Upper lobe of left lung (tissue), 6 donors: ENCODE measurements around the gene ST6GALNAC3. TPM values are rescaled to one million over a fixed set of nuclear protein-coding genes. Genes with fewer than 3 reads are reported as not detected.

Source experiments
- ATAC-seq, 2 donors: fragments of 200-7000 bp; cut with Tn5 transposase; one replicate each; pipeline ENCODE4 v1.9.1; 2022; ENCODE audit warnings: mild to moderate bottlenecking in 2 of 2, moderate library complexity in 2 of 2; ENCODE audit not compliant: low FRiP score in 2 of 2
- DNase-seq, 2 donors: peaks; one replicate each; pipeline ENCODE4 v3.0.0-alpha.2; 2019 to 2020
- H3K27ac ChIP-seq, 4 donors: fragments of 200-600 bp; sonication (generic); one replicate each; pipeline ENCODE4 v1.5.1; 2016 to 2019
- H3K27me3 ChIP-seq, 4 donors: fragments of 200-600 bp; sonication (generic); one replicate each; pipeline ENCODE4 v1.5.1; 2017 to 2019
- H3K36me3 ChIP-seq, 4 donors: fragments of 200-600 bp; sonication (generic); one replicate each; pipeline ENCODE4 v1.5.1; 2016 to 2019
- H3K4me1 ChIP-seq, 4 donors: fragments of 200-600 bp; sonication (generic); one replicate each; pipeline ENCODE4 v1.5.1; 2018 to 2019
- H3K4me3 ChIP-seq, 4 donors: fragments of 200-600 bp; sonication (generic); one replicate each; pipeline ENCODE4 v1.5.1; 2017 to 2019; ENCODE audit warnings: mild to moderate bottlenecking in 2 of 4, moderate library complexity in 1 of 4
- H3K9me3 ChIP-seq, 4 donors: fragments of 200-600 bp; sonication (generic); one replicate each; pipeline ENCODE4 v1.5.1; 2018 to 2019
- EP300 ChIP-seq, 4 donors: sonication (generic); formaldehyde crosslinking; IDR thresholded peaks; one replicate each; pipeline ENCODE4 v1.5.1; 2017; ENCODE audit warnings: antibody characterized with exemption in 4 of 4, control low read depth in 2 of 4
- POLR2A ChIP-seq, 4 donors: fragments of 450-650 bp; IDR thresholded peaks; one replicate each; pipeline ENCODE4 v1.5.1; 2016 to 2017; ENCODE audit warnings: antibody characterized with exemption in 4 of 4, mild to moderate bottlenecking in 2 of 4
- POLR2AphosphoS5 ChIP-seq, 2 donors: sonication (generic); formaldehyde crosslinking; IDR thresholded peaks; one replicate each; pipeline ENCODE4 v1.5.1; 2017; ENCODE audit warnings: antibody characterized with exemption in 2 of 2
- whole genome bisulfite sequencing, 2 donors: methylation state at CpG; one replicate each; pipeline ENCODE4 v1.1.5; 2017 to 2018; 5-methylcytosine and 5-hydroxymethylcytosine counted together
- total RNA-seq, 6 donors: library from RNA; depleted of rRNA in 4 of 6; stranded (reverse); fragments of >200 nt in 4 of 6; gene quantifications; one replicate each; pipeline versions ENCODE4 v1.1.0 to v1.2.1, GENCODE V29; 2016 to 2021
- TF ChIP-seq, protein P1 (sequence below), 6 experiments: fragments of 450-650 bp in 4 of 6; fragments of 200-600 bp in 2 of 6; sonication (generic) in 2 of 6; IDR thresholded peaks; one replicate each; pipeline ENCODE4 v1.5.1; 2016 to 2019; ENCODE audit warnings: antibody characterized with exemption in 6 of 6
- donor health status: DM: no; HTN: no; CAD: no; lungs with moderate emphysema.
- donor health status: DM: no; HTN: yes; CAD: no; lungs with severe emphysema.

Gene ST6GALNAC3
- total RNA-seq, 6 donors from 2014 or later = 5.8 to 13.1 (median 11.3) TPM

- no peaks in the 10 kb centered on the region for H3K36me3 ChIP-seq
- DNase-seq (no peak), ATAC-seq (no peak)
- H3K9me3 ChIP-seq = no peaks in the 10 kb centered on the region
- no peaks in the 10 kb centered on the region for H3K4me1 ChIP-seq
- H3K27me3 ChIP-seq = no peaks in the 10 kb centered on the region
- TF ChIP-seq, protein P1, sequence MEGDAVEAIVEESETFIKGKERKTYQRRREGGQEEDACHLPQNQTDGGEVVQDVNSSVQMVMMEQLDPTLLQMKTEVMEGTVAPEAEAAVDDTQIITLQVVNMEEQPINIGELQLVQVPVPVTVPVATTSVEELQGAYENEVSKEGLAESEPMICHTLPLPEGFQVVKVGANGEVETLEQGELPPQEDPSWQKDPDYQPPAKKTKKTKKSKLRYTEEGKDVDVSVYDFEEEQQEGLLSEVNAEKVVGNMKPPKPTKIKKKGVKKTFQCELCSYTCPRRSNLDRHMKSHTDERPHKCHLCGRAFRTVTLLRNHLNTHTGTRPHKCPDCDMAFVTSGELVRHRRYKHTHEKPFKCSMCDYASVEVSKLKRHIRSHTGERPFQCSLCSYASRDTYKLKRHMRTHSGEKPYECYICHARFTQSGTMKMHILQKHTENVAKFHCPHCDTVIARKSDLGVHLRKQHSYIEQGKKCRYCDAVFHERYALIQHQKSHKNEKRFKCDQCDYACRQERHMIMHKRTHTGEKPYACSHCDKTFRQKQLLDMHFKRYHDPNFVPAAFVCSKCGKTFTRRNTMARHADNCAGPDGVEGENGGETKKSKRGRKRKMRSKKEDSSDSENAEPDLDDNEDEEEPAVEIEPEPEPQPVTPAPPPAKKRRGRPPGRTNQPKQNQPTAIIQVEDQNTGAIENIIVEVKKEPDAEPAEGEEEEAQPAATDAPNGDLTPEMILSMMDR (IDR thresholded peaks at IDR 0.05) = no peak
- no peak for TF ChIP-seq EP300 (IDR thresholded peaks at IDR 0.05)
- no peak for TF ChIP-seq POLR2A (IDR thresholded peaks at IDR 0.05)
- H3K27ac ChIP-seq = no peak overlapping the region
- H3K4me3 ChIP-seq = no peak overlapping the region
- WGBS, 2 donors = 86 to 92% methylated on average over 1 of the region's 1 CpG
Observed at GRCh38 chr1:76313304-76313703, 238.8 kb downstream of the ST6GALNAC3 start.

- no peak for ATAC-seq
Observed at GRCh38 chr1:76314730-76315129, 240.2 kb downstream of the ST6GALNAC3 start.

DNA sequence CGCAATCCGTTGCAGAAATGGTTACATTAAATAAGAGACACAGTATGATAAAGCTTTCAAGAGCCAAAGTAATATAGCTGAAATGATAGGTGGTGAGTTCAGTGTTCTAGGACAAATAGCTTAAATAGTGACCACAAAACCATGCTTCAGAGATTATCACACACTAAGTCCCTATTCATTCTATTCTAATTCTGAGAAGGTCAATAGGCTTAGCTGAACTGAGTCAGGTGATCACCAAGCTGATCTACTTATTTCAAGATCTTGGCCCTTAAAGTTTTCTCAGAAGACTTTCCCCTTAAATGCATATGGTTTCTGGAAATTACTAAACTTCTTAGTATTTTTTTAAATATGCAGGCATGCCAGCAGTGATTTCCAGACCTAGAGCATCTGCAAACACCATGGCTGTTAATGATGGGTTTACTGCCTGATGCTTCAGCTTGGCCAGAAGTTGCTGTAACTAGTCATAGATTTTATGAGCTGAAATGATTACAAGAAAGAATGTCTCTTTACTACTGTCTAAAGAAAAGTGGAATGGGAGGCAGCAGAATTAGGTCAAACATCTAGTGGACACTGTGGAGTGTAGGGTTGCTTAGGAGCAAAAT lies 242.9 kb downstream of the ST6GALNAC3 start:
- DNase-seq (no peak), ATAC-seq (no peak)
- H3K36me3 ChIP-seq = no peaks in the 10 kb centered on the region
- TF ChIP-seq POLR2A (IDR thresholded peaks at IDR 0.05) (no peak), EP300 (IDR thresholded peaks at IDR 0.05) (no peak), POLR2AphosphoS5 (IDR thresholded peaks at IDR 0.05) (no peak)
- TF ChIP-seq, protein P1 (IDR thresholded peaks at IDR 0.05) = no peak
- H3K27ac ChIP-seq = no peak overlapping the region
- H3K4me1 ChIP-seq = no peaks in the 10 kb centered on the region
- H3K27me3 ChIP-seq = no peaks in the 10 kb centered on the region
- WGBS, 2 donors = 92 to 98% methylated on average over 2 of the region's 2 CpGs
- no peak overlapping the region for H3K4me3 ChIP-seq
- no peaks in the 10 kb centered on the region for H3K9me3 ChIP-seq

More at GRCh38 chr1:76314730-76315129, 240.2 kb downstream of the ST6GALNAC3 start:
- no peaks in the 10 kb centered on the region for H3K27me3 ChIP-seq
- DNase-seq = no peak
- H3K36me3 ChIP-seq = no peaks in the 10 kb centered on the region
- WGBS, 2 donors = 74 to 89% methylated on average over 2 of the region's 2 CpGs
- H3K4me1 ChIP-seq = no peaks in the 10 kb centered on the region
- H3K9me3 ChIP-seq = no peaks in the 10 kb centered on the region
- no peak overlapping the region for H3K27ac ChIP-seq
- TF ChIP-seq, protein P1 (IDR thresholded peaks at IDR 0.05) = no peak
- TF ChIP-seq POLR2AphosphoS5 (IDR thresholded peaks at IDR 0.05) = no peak
- TF ChIP-seq POLR2A (IDR thresholded peaks at IDR 0.05) = no peak
- no peak for TF ChIP-seq EP300 (IDR thresholded peaks at IDR 0.05)
- H3K4me3 ChIP-seq = no peak overlapping the region

- TF ChIP-seq, protein P1 (IDR thresholded peaks at IDR 0.05) = peak; percentile 79 to 84 (median 82)
- no peak for TF ChIP-seq POLR2A (IDR thresholded peaks at IDR 0.05)
- peak; percentile 57 to 68 for ATAC-seq
- H3K9me3 ChIP-seq = no peaks in the 10 kb centered on the region
- 9 to 10% methylated on average over 3 of the region's 3 CpGs for WGBS, 2 donors
- H3K4me1 ChIP-seq = peaks cover 0 to 8% (median 0%) of the 10 kb centered on the region in 4 donors
- H3K27me3 ChIP-seq = no peaks in the 10 kb centered on the region
- H3K36me3 ChIP-seq = no peaks in the 10 kb centered on the region
- peak in 1 of 2 donors; percentile 26 for DNase-seq
- H3K4me3 ChIP-seq = no peak overlapping the region
- no peak overlapping the region for H3K27ac ChIP-seq
Observed at GRCh38 chr1:76330991-76331603, 256.6 kb downstream of the ST6GALNAC3 start.

DNA sequence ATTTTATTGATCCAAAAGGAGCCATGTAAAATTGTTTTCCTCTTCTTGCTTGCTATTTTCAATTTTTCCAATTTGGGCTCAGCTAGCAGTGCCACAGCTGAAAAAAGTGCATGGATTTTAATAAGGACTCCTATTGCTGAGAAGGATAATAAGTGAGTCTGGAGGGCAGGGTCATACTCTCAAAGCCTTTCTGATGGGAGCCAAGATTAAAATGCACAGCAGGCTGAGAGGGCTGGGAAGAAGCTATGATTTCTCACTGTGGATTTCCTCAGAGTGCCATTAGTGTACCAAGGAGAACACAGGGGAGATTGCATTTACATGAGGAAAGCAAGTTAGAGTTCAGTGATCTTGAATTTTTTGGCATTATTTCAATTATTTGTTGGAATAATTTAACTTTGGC lies 261.3 kb downstream of the ST6GALNAC3 start:
- no peak for TF ChIP-seq POLR2A (IDR thresholded peaks at IDR 0.05)
- TF ChIP-seq, protein P1 (IDR thresholded peaks at IDR 0.05) = no peak
- no peak for TF ChIP-seq POLR2AphosphoS5 (IDR thresholded peaks at IDR 0.05)
- TF ChIP-seq EP300 (IDR thresholded peaks at IDR 0.05) = no peak
- DNase-seq = no peak
- no peak for ATAC-seq
- H3K4me3 ChIP-seq = no peak overlapping the region
- H3K27me3 ChIP-seq = no peaks in the 10 kb centered on the region
- H3K36me3 ChIP-seq = no peaks in the 10 kb centered on the region
- H3K4me1 ChIP-seq = peaks cover 0 to 4% (median 0%) of the 10 kb centered on the region in 4 donors
- H3K27ac ChIP-seq = no peak overlapping the region
- no peaks in the 10 kb centered on the region for H3K9me3 ChIP-seq
